CD14-positive monocyte (primary cell): ENCODE data around the gene CACHD1. TPM values are rescaled to one million over a fixed set of nuclear protein-coding genes. Genes with fewer than 3 reads are reported as not detected.

Source experiments
- DNase-seq, 3 donors: peaks; one replicate each; pipeline ENCODE4 v3.0.0-alpha.2; 2011 to 2022
- H2AFZ ChIP-seq: 2 replicates; pipeline ENCODE4 v1.6.0; 2012; ENCODE audit warnings: mild to moderate bottlenecking, low read depth, low read length, inconsistent platforms; ENCODE audit not compliant: insufficient read depth, poor library complexity, severe bottlenecking
- H3K27ac ChIP-seq, 2 donors: 1 replicate in 1 of 2; 2 replicates in 1 of 2; pipeline ENCODE4 v1.5.1; 2012 to 2013; ENCODE audit warnings: low read length in 2 of 2, control low read depth in 1 of 2, inconsistent platforms in 1 of 2, low read depth in 1 of 2, mild to moderate bottlenecking in 1 of 2
- H3K27me3 ChIP-seq, 2 donors: one replicate each; pipeline versions ENCODE4 v1.6.0 to v1.6.1; 2011 to 2013; ENCODE audit warnings: low read length in 2 of 2; ENCODE audit not compliant: control insufficient read depth in 2 of 2, insufficient read depth in 2 of 2
- H3K36me3 ChIP-seq, 2 donors: replicated peaks in 1 of 2; 1 replicate in 1 of 2; 2 replicates in 1 of 2; pipeline versions ENCODE4 v1.5.1 to v1.6.1; 2012 to 2013; ENCODE audit warnings: low read length in 2 of 2, control low read depth in 1 of 2, inconsistent platforms in 1 of 2, mild to moderate bottlenecking in 1 of 2; ENCODE audit not compliant: insufficient read depth in 2 of 2, control insufficient read depth in 1 of 2
- H3K4me1 ChIP-seq, 2 donors: 1 replicate in 1 of 2; 2 replicates in 1 of 2; pipeline versions ENCODE4 v1.5.1 to v1.6.1; 2012 to 2013; ENCODE audit warnings: low read length in 2 of 2, control low read depth in 1 of 2, inconsistent platforms in 1 of 2, mild to moderate bottlenecking in 1 of 2, moderate library complexity in 1 of 2; ENCODE audit not compliant: insufficient read depth in 2 of 2, control insufficient read depth in 1 of 2
- H3K4me2 ChIP-seq: replicated peaks from 2 replicates; pipeline ENCODE3; 2012; ENCODE audit warnings: low read length, moderate library complexity, mild to moderate bottlenecking; ENCODE audit not compliant: poor library complexity, severe bottlenecking; ENCODE audit errors: extremely low read depth
- H3K4me3 ChIP-seq, 3 experiments: fragments of 200-600 bp in 1 of 3; sonication (generic) in 1 of 3; replicated peaks in 1 of 3; 1 replicate in 2 of 3; 2 replicates in 1 of 3; pipeline ENCODE4 v1.5.1; 2011 to 2013; ENCODE audit warnings: low read length in 3 of 3, mild to moderate bottlenecking in 3 of 3, control low read depth in 2 of 3, low read depth in 2 of 3, inconsistent platforms in 1 of 3, moderate library complexity in 1 of 3
- H3K79me2 ChIP-seq: 2 replicates; pipeline ENCODE4 v1.6.0; 2012; ENCODE audit warnings: mild to moderate bottlenecking, control low read depth, inconsistent platforms, low read length, moderate library complexity; ENCODE audit not compliant: insufficient read depth
- H3K9ac ChIP-seq: 2 replicates; pipeline ENCODE4 v1.6.0; 2017; ENCODE audit warnings: low read length, mild to moderate bottlenecking; ENCODE audit not compliant: insufficient read depth, poor library complexity, severe bottlenecking
- H3K9me3 ChIP-seq, 2 donors: replicated peaks in 1 of 2; 1 replicate in 1 of 2; 2 replicates in 1 of 2; pipeline versions ENCODE4 v1.5.1 to v1.6.1; 2012 to 2013; ENCODE audit warnings: low read length in 2 of 2, control low read depth in 1 of 2; ENCODE audit not compliant: control insufficient read depth in 1 of 2, insufficient read depth in 1 of 2
- H4K20me1 ChIP-seq: 2 replicates; pipeline ENCODE4 v1.6.0; 2012; ENCODE audit warnings: mild to moderate bottlenecking, low read length, control low read depth, moderate library complexity; ENCODE audit not compliant: insufficient read depth
- H3K27ac Mint-ChIP-seq, 7 donors: one replicate each; pipeline ENCODE4 v1.8.0; 2020; ENCODE audit warnings: mild to moderate bottlenecking in 7 of 7, mixed read lengths in 7 of 7, moderate library complexity in 6 of 7, inconsistent platforms in 2 of 7
- H3K27me3 Mint-ChIP-seq, 3 donors: one replicate each; pipeline ENCODE4 v1.8.0; 2021 to 2022; ENCODE audit warnings: low read depth in 3 of 3, mild to moderate bottlenecking in 3 of 3, mixed read lengths in 3 of 3, moderate library complexity in 3 of 3, inconsistent platforms in 1 of 3
- H3K36me3 Mint-ChIP-seq, 2 donors: one replicate each; pipeline ENCODE4 v1.8.0; 2020; ENCODE audit warnings: mixed read lengths in 2 of 2, inconsistent platforms in 1 of 2, mild to moderate bottlenecking in 1 of 2
- H3K4me1 Mint-ChIP-seq: one replicate; pipeline ENCODE4 v1.8.0; 2020; ENCODE audit warnings: mild to moderate bottlenecking, mixed read lengths
- H3K4me3 Mint-ChIP-seq, 2 donors: one replicate each; pipeline ENCODE4 v1.8.0; 2020; ENCODE audit warnings: mild to moderate bottlenecking in 2 of 2, mixed read lengths in 2 of 2, moderate library complexity in 1 of 2
- H3K9me3 Mint-ChIP-seq, 7 donors: one replicate each; pipeline ENCODE4 v1.8.0; 2020 to 2022; ENCODE audit warnings: mixed read lengths in 7 of 7, mild to moderate bottlenecking in 6 of 7, moderate library complexity in 6 of 7, inconsistent platforms in 2 of 7
- CTCF ChIP-seq: fragments of 200-600 bp; IDR thresholded peaks from one replicate; pipeline ENCODE4 v1.8.0; 2022; ENCODE audit warnings: antibody characterized with exemption, mild to moderate bottlenecking
- WGBS: methylation state at CpG from one replicate; pipeline ENCODE4 v1.1.5; 2013; ENCODE audit warnings: missing lambda C conversion rate; ENCODE audit not compliant: insufficient coverage; 5-methylcytosine and 5-hydroxymethylcytosine counted together
- intact Hi-C, 2 donors: fragments of 100-400 bp; cut with micrococcal nuclease; formaldehyde crosslinking; loops; one replicate each; pipeline versions ENCODE4 v1.15.0 to v1.15.1; 2023
- polyA plus RNA-seq, 3 donors: library from polyadenylated mRNA; depleted of rRNA in 1 of 3; unstranded in 2 of 3; stranded (reverse) in 1 of 3; fragments of 300-500 nt in 2 of 3; fragments of >200 nt in 1 of 3; fragmentation: Illumina TruSeq in 2 of 3; gene quantifications; 1 replicate in 2 of 3; 2 replicates in 1 of 3; pipeline ENCODE4 v1.2.3, GENCODE V29; 2012 to 2021

CACHD1 gene
- polyA plus RNA-seq, 3 donors = 0.12 TPM; not detected in 2

GRCh38 chr1:64711266-64711665, 241.3 kb downstream of the CACHD1 start:
- Histone ChIP-seq H3K4me3 (no peak overlapping the region), H3K4me2 (no peak overlapping the region), H3K27me3 (no peaks in the 10 kb centered on the region), H3K79me2 (no peaks in the 10 kb centered on the region), H3K27ac (no peak overlapping the region), H3K9me3 (no peaks in the 10 kb centered on the region), H4K20me1 (no peaks in the 10 kb centered on the region), H3K9ac (no peak overlapping the region), H2AFZ (no peak overlapping the region), H3K4me1 (no peaks in the 10 kb centered on the region), H3K36me3 (no peaks in the 10 kb centered on the region)
- peaks cover 0 to 6% (median 0%) of the 10 kb centered on the region in 7 donors for H3K9me3 Mint-ChIP-seq
- no peaks in the 10 kb centered on the region for H3K36me3 Mint-ChIP-seq
- H3K4me3 Mint-ChIP-seq = no peak overlapping the region
- DNase-seq = no peak
- TF ChIP-seq CTCF = no peak
- no CpG with 5 or more reads among the region's 1 CpG for WGBS
- peaks cover 0 to 3% (median 3%) of the 10 kb centered on the region in 3 donors for H3K27me3 Mint-ChIP-seq
- H3K4me1 Mint-ChIP-seq = no peaks in the 10 kb centered on the region
- no peak overlapping the region for H3K27ac Mint-ChIP-seq
- intact Hi-C loops = no loop called here

- TF ChIP-seq CTCF = no peak
- Histone ChIP-seq H3K27me3 (no peaks in the 10 kb centered on the region), H3K4me3 (no peak overlapping the region), H3K9me3 (no peaks in the 10 kb centered on the region), H3K4me1 (no peaks in the 10 kb centered on the region), H3K4me2 (no peak overlapping the region), H3K36me3 (no peaks in the 10 kb centered on the region), H3K79me2 (no peaks in the 10 kb centered on the region), H4K20me1 (no peaks in the 10 kb centered on the region), H3K9ac (no peak overlapping the region), H3K27ac (no peak overlapping the region), H2AFZ (no peak overlapping the region)
- Mint-ChIP-seq H3K27me3 (peaks cover 0 to 3% (median 3%) of the 10 kb centered on the region in 3 donors), H3K4me3 (no peak overlapping the region), H3K36me3 (no peaks in the 10 kb centered on the region), H3K4me1 (no peaks in the 10 kb centered on the region), H3K27ac (peak overlapping the region in 1 of 7 donors; percentile 6), H3K9me3 (peaks cover 0 to 6% (median 0%) of the 10 kb centered on the region in 7 donors)
- WGBS = 93% methylated on average over 2 of the region's 2 CpGs
- DNase-seq = no peak
- intact Hi-C loops = no loop called here
Measured at GRCh38 chr1:64712049-64712448, 242.1 kb downstream of the CACHD1 start.
